H1 (cell line): ENCODE data around the gene SCG3. TPM values are rescaled to one million over a fixed set of nuclear protein-coding genes. Genes with fewer than 3 reads are reported as not detected.

Source experiments
- HDAC2 ChIP-seq, 2 experiments: fragments of 300-600 bp in 1 of 2; sonication (generic) in 1 of 2; IDR thresholded peaks; 2 replicates each; pipeline ENCODE4 v1.6.1; 2011 to 2012; ENCODE audit warnings: low read depth in 2 of 2, low read length in 2 of 2, mild to moderate bottlenecking in 2 of 2, moderate library complexity in 2 of 2, borderline replicate concordance in 1 of 2, inconsistent platforms in 1 of 2
- NANOG ChIP-seq: IDR thresholded peaks from 2 replicates; pipeline ENCODE4 v1.6.1; 2011; ENCODE audit warnings: low read length, low read depth, mild to moderate bottlenecking, inconsistent platforms; ENCODE audit not compliant: insufficient read depth, poor library complexity, severe bottlenecking
- RXRA ChIP-seq: IDR thresholded peaks from 2 replicates; pipeline ENCODE4 v1.6.1; 2011; ENCODE audit warnings: low read depth, mild to moderate bottlenecking, low read length, moderate library complexity; ENCODE audit not compliant: insufficient read depth
- TAF7 ChIP-seq: optimal IDR thresholded peaks from 2 replicates; pipeline ENCODE3; 2011; ENCODE audit warnings: low read depth, mild to moderate bottlenecking, inconsistent platforms, low read length, moderate library complexity, borderline replicate concordance
- YY1 ChIP-seq: IDR thresholded peaks from 2 replicates; pipeline ENCODE4 v1.6.1; 2011; ENCODE audit warnings: low read depth, mild to moderate bottlenecking, low read length
- polyA plus RNA-seq, 7 experiments: library from polyadenylated mRNA; depleted of rRNA in 3 of 7; stranded (reverse) in 5 of 7; unstranded in 2 of 7; fragments of >200 nt in 5 of 7; fragments of 200-250 nt in 2 of 7; gene quantifications; 1 replicate in 5 of 7; 2 replicates in 1 of 7; 4 replicates in 1 of 7; pipeline versions ENCODE4 v1.2.1 to v1.2.3, GENCODE V29; 2011 to 2013; ENCODE audit warnings: missing spikeins in 2 of 7, mixed read lengths in 2 of 7
- total RNA-seq: library from RNA; stranded (reverse); fragmentation: NEBNext Ultra II Directional; extraction: Animal tissue kit (Norgen Biotek cat#: 25700); gene quantifications from 2 replicates; pipeline ENCODE4 v1.2.1, GENCODE V29; 2021
- TF ChIP-seq, protein P1 (sequence below), 3 experiments: IDR thresholded peaks; 1 replicate in 2 of 3; 2 replicates in 1 of 3; pipeline versions ENCODE4 v1.5.1 to v1.6.1; 2011; ENCODE audit warnings: low read length in 3 of 3, mild to moderate bottlenecking in 3 of 3, inconsistent platforms in 2 of 3, low read depth in 1 of 3, moderate library complexity in 1 of 3; ENCODE audit not compliant: insufficient read depth in 1 of 3; ENCODE audit errors: control extremely low read depth in 1 of 3

Gene SCG3
- total and polyA plus RNA-seq, 2 of the 8 experiments (the other 6 are each of a cell fraction or from before 2014, with no cell fraction given) = 5.2 to 45.9 TPM

DNA sequence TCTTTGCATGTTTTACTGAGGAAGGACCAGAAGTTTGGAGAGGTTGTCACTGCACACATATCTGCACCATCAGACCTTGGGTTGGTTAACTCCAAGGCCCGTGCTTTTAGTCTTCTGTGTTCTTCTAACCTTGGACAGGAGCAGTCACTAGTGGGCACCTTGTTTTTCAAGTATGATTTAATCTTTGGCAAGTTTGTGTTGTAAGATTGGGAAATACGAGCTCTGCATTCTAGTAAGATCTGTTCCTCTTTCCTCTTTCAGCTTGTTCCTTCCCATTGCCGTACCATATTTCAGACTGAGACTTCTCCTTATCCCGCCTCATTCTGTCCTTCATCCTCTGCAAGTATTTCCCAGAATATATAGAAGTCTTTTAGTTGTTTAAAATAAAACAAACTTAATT, 75.2 kb downstream of the SCG3 start (continued):
- TF ChIP-seq, protein P1, sequence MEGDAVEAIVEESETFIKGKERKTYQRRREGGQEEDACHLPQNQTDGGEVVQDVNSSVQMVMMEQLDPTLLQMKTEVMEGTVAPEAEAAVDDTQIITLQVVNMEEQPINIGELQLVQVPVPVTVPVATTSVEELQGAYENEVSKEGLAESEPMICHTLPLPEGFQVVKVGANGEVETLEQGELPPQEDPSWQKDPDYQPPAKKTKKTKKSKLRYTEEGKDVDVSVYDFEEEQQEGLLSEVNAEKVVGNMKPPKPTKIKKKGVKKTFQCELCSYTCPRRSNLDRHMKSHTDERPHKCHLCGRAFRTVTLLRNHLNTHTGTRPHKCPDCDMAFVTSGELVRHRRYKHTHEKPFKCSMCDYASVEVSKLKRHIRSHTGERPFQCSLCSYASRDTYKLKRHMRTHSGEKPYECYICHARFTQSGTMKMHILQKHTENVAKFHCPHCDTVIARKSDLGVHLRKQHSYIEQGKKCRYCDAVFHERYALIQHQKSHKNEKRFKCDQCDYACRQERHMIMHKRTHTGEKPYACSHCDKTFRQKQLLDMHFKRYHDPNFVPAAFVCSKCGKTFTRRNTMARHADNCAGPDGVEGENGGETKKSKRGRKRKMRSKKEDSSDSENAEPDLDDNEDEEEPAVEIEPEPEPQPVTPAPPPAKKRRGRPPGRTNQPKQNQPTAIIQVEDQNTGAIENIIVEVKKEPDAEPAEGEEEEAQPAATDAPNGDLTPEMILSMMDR (IDR thresholded peaks at IDR 0.05; ENCODE audit: control extremely low read depth in 1 of 3, insufficient read depth in 1 of 3, low read depth in 1 of 3, low read length in 3 of 3) = no peak
- no peak for TF ChIP-seq YY1
- no peak for TF ChIP-seq TAF7
- TF ChIP-seq RXRA = no peak
- no peak for TF ChIP-seq HDAC2 (IDR thresholded peaks at IDR 0.05; ENCODE audit: borderline replicate concordance in 1 of 2, low read depth in 2 of 2, low read length in 2 of 2)
- no peak for TF ChIP-seq NANOG
- TF ChIP-seq, all 59 proteins: peak for 0
